ENCODE measurements around the gene CDH23. TPM values are rescaled to one million over a fixed set of nuclear protein-coding genes. Genes with fewer than 3 reads are reported as not detected.

The CDH23 gene
- total RNA-seq, 4 donors from 2014 or later, result 0.72 to 4.1 (median 2.2) TPM

GRCh38 chr10:71769279-71769823 is 372.6 kb downstream of the CDH23 start:
- H3K27ac ChIP-seq, result peak overlapping the region; percentile 86
- no peaks in the 10 kb centered on the region for H3K27me3 ChIP-seq
- H3K4me1 ChIP-seq, result peaks cover 93% of the 10 kb centered on the region
- no peaks in the 10 kb centered on the region for H3K9me3 ChIP-seq
- no peak for TF ChIP-seq CTCF (IDR thresholded peaks at IDR 0.05)
- no peak for TF ChIP-seq POLR2A (IDR thresholded peaks at IDR 0.05)
- no peak for TF ChIP-seq POLR2AphosphoS5 (IDR thresholded peaks at IDR 0.05)
- H3K4me3 ChIP-seq, result peak overlapping the region; percentile 73
- H3K36me3 ChIP-seq, result no peaks in the 10 kb centered on the region
- no peak for DNase-seq (ENCODE audit: low spot score in 2 of 2)
- 35% methylated on average over 5 of the region's 5 CpGs for WGBS

GRCh38 chr10:71770255-71770654 is 373.5 kb downstream of the CDH23 start:
- peaks cover 90% of the 10 kb centered on the region for H3K4me1 ChIP-seq
- peak overlapping the region; percentile 73 for H3K4me3 ChIP-seq
- no peaks in the 10 kb centered on the region for H3K9me3 ChIP-seq
- 100% methylated on average over 2 of the region's 3 CpGs for WGBS
- H3K27me3 ChIP-seq, result no peaks in the 10 kb centered on the region
- TF ChIP-seq POLR2AphosphoS5 (IDR thresholded peaks at IDR 0.05) (no peak), EP300 (IDR thresholded peaks at IDR 0.05) (no peak), CTCF (IDR thresholded peaks at IDR 0.05) (no peak), POLR2A (IDR thresholded peaks at IDR 0.05) (no peak)
- H3K27ac ChIP-seq, result peak overlapping the region; percentile 88
- no peak for DNase-seq (ENCODE audit: low spot score in 2 of 2)
- no peaks in the 10 kb centered on the region for H3K36me3 ChIP-seq

- Histone ChIP-seq H3K9me3 (no peaks in the 10 kb centered on the region), H3K36me3 (no peaks in the 10 kb centered on the region), H3K4me3 (peak overlapping the region; percentile 73), H3K4me1 (peaks cover 85% of the 10 kb centered on the region), H3K27ac (peak overlapping the region; percentile 88), H3K27me3 (no peaks in the 10 kb centered on the region)
- 100% methylated on average over 1 of the region's 3 CpGs for WGBS
- TF ChIP-seq POLR2AphosphoS5 (IDR thresholded peaks at IDR 0.05), result no peak
- TF ChIP-seq POLR2A (IDR thresholded peaks at IDR 0.05), result no peak
- TF ChIP-seq EP300 (IDR thresholded peaks at IDR 0.05), result no peak
- no peak for TF ChIP-seq CTCF (IDR thresholded peaks at IDR 0.05)
- DNase-seq (ENCODE audit: low spot score in 2 of 2), result no peak
These were observed 374.1 kb downstream of the CDH23 start for GRCh38 chr10:71770789-71771188.

GRCh38 chr10:71771204-71771603 is 374.5 kb downstream of the CDH23 start:
- no peaks in the 10 kb centered on the region for H3K9me3 ChIP-seq
- peaks cover 81% of the 10 kb centered on the region for H3K4me1 ChIP-seq
- TF ChIP-seq POLR2AphosphoS5 (IDR thresholded peaks at IDR 0.05), result no peak
- no peak for TF ChIP-seq EP300 (IDR thresholded peaks at IDR 0.05)
- H3K36me3 ChIP-seq, result no peaks in the 10 kb centered on the region
- peak overlapping the region; percentile 88 for H3K27ac ChIP-seq
- WGBS, result 38% methylated on average over 2 of the region's 2 CpGs
- peak overlapping the region; percentile 73 for H3K4me3 ChIP-seq
- no peak for DNase-seq (ENCODE audit: low spot score in 2 of 2)
- no peaks in the 10 kb centered on the region for H3K27me3 ChIP-seq

GRCh38 chr10:71771821-71772617 is 375.3 kb downstream of the CDH23 start:
- Histone ChIP-seq H3K9me3 (no peaks in the 10 kb centered on the region), H3K4me1 (peaks cover 72% of the 10 kb centered on the region), H3K36me3 (no peaks in the 10 kb centered on the region), H3K27me3 (no peaks in the 10 kb centered on the region), H3K4me3 (peak overlapping the region; percentile 73), H3K27ac (peak overlapping the region; percentile 88)
- 4% methylated on average over 2 of the region's 2 CpGs for WGBS
- TF ChIP-seq POLR2AphosphoS5 (IDR thresholded peaks at IDR 0.05), result peak in 2 of 3 donors; percentile 54 to 62
- no peak for TF ChIP-seq EP300 (IDR thresholded peaks at IDR 0.05)
- peak in 1 of 2 donors; percentile 32 for TF ChIP-seq POLR2A (IDR thresholded peaks at IDR 0.05)
- peak in 1 of 2 donors; percentile 87 for DNase-seq (ENCODE audit: low spot score in 2 of 2)

GRCh38 chr10:71772832-71773220 is 376.1 kb downstream of the CDH23 start:
- Histone ChIP-seq H3K9me3 (no peaks in the 10 kb centered on the region), H3K4me1 (peaks cover 64% of the 10 kb centered on the region), H3K4me3 (peak overlapping the region; percentile 73), H3K27me3 (no peaks in the 10 kb centered on the region), H3K36me3 (no peaks in the 10 kb centered on the region), H3K27ac (peak overlapping the region; percentile 88)
- 40% methylated on average over 1 of the region's 4 CpGs for WGBS
- TF ChIP-seq EP300 (IDR thresholded peaks at IDR 0.05), result no peak
- no peak for TF ChIP-seq POLR2A (IDR thresholded peaks at IDR 0.05)
- no peak for TF ChIP-seq CTCF (IDR thresholded peaks at IDR 0.05)
- TF ChIP-seq POLR2AphosphoS5 (IDR thresholded peaks at IDR 0.05), result no peak
- no peak for DNase-seq (ENCODE audit: low spot score in 2 of 2)

Data from suprapubic skin (tissue), 4 donors.